A673 (cell line): ENCODE results near the gene PACSIN2. TPM values are rescaled to one million over a fixed set of nuclear protein-coding genes. Genes with fewer than 3 reads are reported as not detected.

Experiments used
- BruUV-seq: library from RNA; stranded (reverse); fragments of 400-500 nt; replicated peaks from 2 replicates; lab custom pipeline; 2021; lab: Mats Ljungman, UMichigan
- CTCF ChIA-PET: fragments of 300-600 bp; sonication (Branson Sonifier 250); formaldehyde crosslinking; loops from one replicate; lab custom pipeline; 2022; ENCODE audit warnings: antibody characterized with exemption; lab: Charles Lee
- POLR2A ChIA-PET: fragments of 300-600 bp; sonication (Branson Sonifier 250); formaldehyde crosslinking; loops from one replicate; lab custom pipeline; 2022; ENCODE audit warnings: antibody characterized with exemption; ENCODE audit not compliant: low non-redundant PET; lab: Charles Lee
- DNase-seq: peaks from one replicate; pipeline ENCODE4 v3.0.0-alpha.2; 2015; ENCODE audit warnings: low spot score
- H3K27ac ChIP-seq: fragments of 200-600 bp; sonication (generic); 2 replicates; pipeline ENCODE4 v1.5.1; 2016; ENCODE audit warnings: mixed run types, low read depth, mild to moderate bottlenecking, mixed read lengths, antibody characterized with exemption, low read length; ENCODE audit not compliant: poor library complexity, severe bottlenecking
- H3K27me3 ChIP-seq: fragments of 200-600 bp; sonication (generic); replicated peaks from 2 replicates; pipeline ENCODE4 v1.6.1; 2017; ENCODE audit warnings: mixed run types, low read depth, mild to moderate bottlenecking, mixed read lengths, antibody characterized with exemption, low read length; ENCODE audit not compliant: insufficient read depth, poor library complexity
- H3K36me3 ChIP-seq: fragments of 200-600 bp; sonication (generic); 2 replicates; pipeline ENCODE4 v1.6.1; 2016; ENCODE audit warnings: mixed run types, mild to moderate bottlenecking, mixed read lengths, antibody characterized with exemption, low read length; ENCODE audit not compliant: insufficient read depth, poor library complexity, severe bottlenecking
- H3K4me1 ChIP-seq: fragments of 200-600 bp; sonication (generic); 2 replicates; pipeline ENCODE4 v1.6.1; 2017; ENCODE audit warnings: mixed run types, mild to moderate bottlenecking, mixed read lengths, antibody characterized with exemption, low read length; ENCODE audit not compliant: insufficient read depth, poor library complexity, severe bottlenecking
- H3K4me3 ChIP-seq: fragments of 200-600 bp; sonication (generic); 2 replicates; pipeline ENCODE4 v1.5.1; 2016; ENCODE audit warnings: low read depth, mixed run types, mild to moderate bottlenecking, mixed read lengths, low read length; ENCODE audit not compliant: poor library complexity, severe bottlenecking
- H3K9me3 ChIP-seq: fragments of 200-600 bp; sonication (generic); 2 replicates; pipeline ENCODE4 v1.6.1; 2016; ENCODE audit warnings: mixed run types, low read depth, mild to moderate bottlenecking, mixed read lengths, antibody characterized with exemption, low read length; ENCODE audit not compliant: poor library complexity, severe bottlenecking
- CTCF ChIP-seq: fragments of 300-800, 200-600 bp; sonication (generic); conservative IDR thresholded peaks from 2 replicates; pipeline ENCODE4 v1.5.1; 2017; ENCODE audit warnings: low read depth, mild to moderate bottlenecking, antibody characterized with exemption, low read length, moderate library complexity, mixed read lengths
- EZH2 ChIP-seq: fragments of 200-600 bp; sonication (generic); IDR thresholded peaks from 2 replicates; pipeline ENCODE4 v1.6.1; 2017; ENCODE audit warnings: borderline replicate concordance, low read depth, mild to moderate bottlenecking, mixed read lengths, antibody characterized with exemption, low read length; ENCODE audit not compliant: poor library complexity, severe bottlenecking
- intact Hi-C: fragments of 100-400 bp; cut with micrococcal nuclease; formaldehyde crosslinking; loops from one replicate; pipeline ENCODE4 v1.10.0; 2022; ENCODE audit not compliant: unreplicated experiment
- total RNA-seq: library from RNA; stranded (reverse); gene quantifications from 2 replicates; pipeline ENCODE4 v1.2.3, GENCODE V29; 2021

PACSIN2 gene
- total RNA-seq, 1 experiment from 2014 or later, result 51.8 TPM

- peaks cover 10% of the 10 kb centered on the region for H3K4me1 ChIP-seq
- no peaks in the 10 kb centered on the region for H3K9me3 ChIP-seq
- POLR2A ChIA-PET, result no interaction called here
- H3K27ac ChIP-seq, result peak overlapping the region; percentile 41
- TSS peak; percentile 94 for BruUV-seq
- TF ChIP-seq EZH2, result no peak
- no peak for TF ChIP-seq CTCF
- CTCF ChIA-PET, result interaction anchor here (0.7 kb wide), 1 partner anchor 76 kb away, joined by 3 read pairs; no protein-coding TSS in a partner anchor
- peak overlapping the region; percentile 86 for H3K4me3 ChIP-seq
- no peak for DNase-seq
- H3K36me3 ChIP-seq, result no peaks in the 10 kb centered on the region
- no peaks in the 10 kb centered on the region for H3K27me3 ChIP-seq
- intact Hi-C loops, result no loop called here
These were observed 711 bp upstream of the PACSIN2 start for GRCh38 chr22:43015677-43016042.

- BruUV-seq, result no TSS peak
- ChIA-PET POLR2A (no interaction called here), CTCF (interaction anchor here (0.6 kb wide), 1 partner anchor 147 kb away, joined by 7 read pairs; no protein-coding TSS in a partner anchor)
- Histone ChIP-seq H3K36me3 (no peaks in the 10 kb centered on the region), H3K9me3 (no peaks in the 10 kb centered on the region), H3K27ac (peak overlapping the region; percentile 63), H3K4me3 (peak overlapping the region; percentile 86), H3K4me1 (peaks cover 10% of the 10 kb centered on the region), H3K27me3 (no peaks in the 10 kb centered on the region)
- peak; percentile 47 for DNase-seq
- intact Hi-C loops, result no loop called here
- TF ChIP-seq EZH2 (no peak), CTCF (no peak)
These were observed 557 bp downstream of the PACSIN2 start for GRCh38 chr22:43014316-43014868.

GRCh38 chr22:43013355-43014315 lies 1.3 kb downstream of the PACSIN2 start:
- POLR2A ChIA-PET, result no interaction called here
- Histone ChIP-seq H3K9me3 (no peaks in the 10 kb centered on the region), H3K4me3 (peak overlapping the region; percentile 86), H3K27ac (peak overlapping the region; percentile 63), H3K36me3 (no peaks in the 10 kb centered on the region), H3K4me1 (peaks cover 10% of the 10 kb centered on the region), H3K27me3 (no peaks in the 10 kb centered on the region)
- BruUV-seq, result TSS peak; percentile 22
- intact Hi-C loops, result no loop called here
- CTCF ChIA-PET, result no interaction called here
- TF ChIP-seq EZH2 (no peak), CTCF (no peak)
- no peak for DNase-seq
